Measurements from ENCODE around the gene SLC2A13.

GRCh38 chr12:40017488-40017887 lies 88.4 kb downstream of the SLC2A13 start:
- no peak for TF ChIP-seq CTCF (IDR thresholded peaks at IDR 0.05 in 4 of 5, conservative IDR thresholded peaks at IDR 0.05 in 1 of 5)
- no peak for TF ChIP-seq POLR2A (IDR thresholded peaks at IDR 0.05)
